ENCODE measurements around the gene MT1G.
"Not testable (repeated sequence)": the region's sequence is repeated elsewhere in the genome, so short reads cannot be mapped to it uniquely, and the experiment has no call there.

MT1G gene

DNA sequence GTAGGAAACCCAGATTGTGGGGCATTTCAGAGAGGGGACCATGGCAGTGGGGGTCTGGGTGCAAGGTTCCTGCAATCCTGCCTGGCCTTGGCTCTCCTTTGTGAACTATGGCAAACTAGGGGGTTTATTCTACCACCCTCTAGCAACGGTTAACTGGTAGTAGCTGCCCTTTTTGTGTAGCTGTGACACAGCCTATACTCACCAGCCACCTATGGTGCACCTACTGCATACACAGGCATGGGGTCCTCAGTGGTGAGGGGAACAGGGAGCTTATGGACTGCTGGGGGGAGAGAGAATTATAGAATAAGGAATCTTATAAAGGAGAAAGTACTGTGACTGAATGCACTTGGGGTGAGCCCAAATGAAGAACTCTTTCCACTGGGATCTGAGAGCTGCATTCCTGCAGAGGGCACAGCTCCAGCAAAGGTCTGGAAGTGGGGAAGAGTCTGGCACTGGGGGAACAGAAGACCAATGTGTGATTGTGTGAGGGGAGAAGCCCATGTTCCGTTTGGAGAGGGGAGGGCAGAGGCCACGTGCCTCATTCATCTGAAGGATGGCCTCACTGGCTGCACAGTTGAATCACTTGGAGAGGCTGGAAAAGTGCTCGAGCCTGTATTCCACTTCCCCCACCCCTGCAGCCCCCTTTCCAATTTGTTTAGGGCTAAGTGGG, 16.5 kb upstream of the MT1G start:
- FAIRE-seq, result no peak

DNA sequence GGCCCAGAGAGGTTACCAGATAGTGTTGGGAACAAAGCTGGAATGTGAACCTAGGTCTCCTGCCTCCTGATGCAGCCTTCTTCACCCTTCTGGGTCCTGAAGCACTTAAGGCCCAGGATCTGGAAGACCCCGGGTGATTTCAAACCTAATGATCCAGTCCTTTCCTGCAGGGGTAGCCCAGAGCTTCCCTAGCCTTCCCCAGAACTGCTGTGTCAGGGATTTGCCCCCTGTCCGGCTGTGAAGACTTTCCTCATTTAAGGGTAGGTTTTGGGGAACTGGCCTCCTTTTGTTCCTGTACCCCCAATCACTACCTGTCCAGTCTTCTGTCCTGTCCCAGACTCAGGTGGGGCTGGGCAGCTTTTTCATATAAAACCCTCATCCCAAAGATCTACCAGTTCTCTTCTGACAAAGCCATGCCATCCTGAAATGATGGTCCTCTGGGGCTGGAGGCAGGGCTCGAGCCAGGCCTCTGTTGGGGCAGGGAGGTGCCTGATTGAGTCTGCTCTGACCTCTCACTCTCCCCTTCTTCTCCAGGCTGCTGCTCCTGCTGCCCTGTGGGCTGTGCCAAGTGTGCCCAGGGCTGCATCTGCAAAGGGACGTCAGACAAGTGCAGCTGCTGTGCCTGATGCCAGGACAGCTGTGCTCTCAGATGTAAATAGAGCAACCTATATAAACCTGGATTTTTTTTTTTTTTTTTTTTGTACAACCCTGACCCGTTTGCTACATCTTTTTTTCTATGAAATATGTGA, 15.7 kb upstream of the MT1G start:
- no peak for FAIRE-seq

DNA sequence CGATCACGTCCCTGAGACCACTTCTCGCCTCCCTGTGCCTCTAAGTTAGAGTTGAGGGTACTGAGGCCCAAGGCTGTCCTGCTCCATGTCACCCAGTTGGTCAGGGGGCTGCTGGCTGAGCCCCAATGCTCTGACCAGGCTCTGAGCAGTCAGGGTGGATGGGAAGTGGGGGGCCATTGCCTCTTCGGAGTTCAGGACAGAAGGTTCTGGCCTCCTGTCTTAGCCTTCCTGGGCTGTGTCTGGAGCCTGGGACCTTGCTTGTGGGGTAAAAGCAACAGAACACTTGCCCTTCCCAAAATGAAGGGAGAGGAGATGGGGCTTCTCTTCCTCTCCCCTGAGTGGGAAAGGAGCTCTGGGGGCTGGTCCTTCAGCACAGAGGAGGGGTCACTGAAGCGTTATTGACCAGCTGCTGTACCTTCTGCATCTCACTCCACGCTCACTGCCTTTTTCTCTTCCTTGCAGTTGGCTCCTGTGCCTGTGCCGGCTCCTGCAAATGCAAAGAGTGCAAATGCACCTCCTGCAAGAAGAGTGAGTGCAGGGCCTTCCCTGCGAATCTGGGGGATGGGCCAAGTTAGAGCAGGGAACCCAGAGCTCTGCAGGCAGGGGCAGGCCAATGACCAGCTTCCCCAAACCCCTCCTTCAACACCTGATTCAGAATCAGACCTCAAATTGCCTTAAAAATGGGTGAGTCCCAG, 15.0 kb upstream of the MT1G start:
- no peak for FAIRE-seq

DNA sequence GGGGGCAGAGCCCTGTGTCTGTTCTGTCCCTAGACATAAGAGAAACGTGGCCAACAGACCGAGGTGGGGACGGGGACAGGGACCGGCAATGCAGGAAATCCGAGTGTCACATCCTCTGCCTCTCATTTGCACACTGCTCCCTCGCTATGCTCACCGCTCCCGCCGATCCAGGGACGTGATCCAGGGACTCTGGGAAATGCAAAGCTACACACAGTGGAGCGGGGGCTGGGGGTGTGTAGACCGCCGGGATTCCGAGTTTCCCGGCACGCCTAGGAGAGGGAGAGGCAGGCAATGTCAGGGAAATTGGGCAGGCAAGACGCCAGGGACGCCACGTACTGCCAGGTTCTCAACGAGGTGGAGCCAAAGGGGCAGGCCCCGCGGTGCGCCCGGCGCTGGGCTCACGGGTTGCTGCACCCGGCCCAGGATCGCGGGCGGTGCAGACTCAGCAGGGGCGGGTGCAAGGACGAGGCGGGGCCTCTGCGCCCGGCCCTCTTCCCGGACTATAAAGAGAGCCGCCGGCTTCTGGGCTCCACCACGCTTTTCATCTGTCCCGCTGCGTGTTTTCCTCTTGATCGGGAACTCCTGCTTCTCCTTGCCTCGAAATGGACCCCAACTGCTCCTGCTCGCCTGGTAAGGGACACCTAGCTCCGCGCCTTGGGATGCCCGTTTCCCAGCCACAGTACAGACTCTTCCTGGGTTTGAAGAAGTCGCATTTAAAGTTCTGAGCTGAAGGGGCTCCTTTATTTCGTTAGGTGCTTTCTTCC, 14.3 kb upstream of the MT1G start, which contains the start of gene MT1X:
Gene MT1X (plus strand): TSS at position 532 of the 764 bp plus-strand sequence. CDS start 71 bp downstream, at position 603.
- no peak for FAIRE-seq

DNA sequence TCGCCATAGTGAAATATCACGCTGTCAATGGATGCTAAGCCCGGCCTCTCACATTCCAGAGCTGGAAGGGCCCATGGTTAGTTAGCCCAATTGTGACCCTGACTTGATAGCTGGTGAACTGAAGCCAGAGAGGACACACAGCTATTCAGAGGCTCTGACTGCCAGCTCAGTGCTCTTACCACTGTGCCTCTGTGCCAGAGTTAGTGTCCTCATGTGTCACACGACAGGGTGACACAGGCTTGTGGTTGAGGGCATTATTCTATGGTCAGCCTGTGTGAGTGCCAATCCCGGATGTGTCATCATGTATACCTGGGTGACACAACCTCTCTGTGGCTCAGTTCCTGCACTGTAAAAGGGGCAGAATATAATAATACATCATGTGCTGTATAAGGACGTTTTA, 12.0 kb upstream of the MT1G start:
- no peak for FAIRE-seq

DNA sequence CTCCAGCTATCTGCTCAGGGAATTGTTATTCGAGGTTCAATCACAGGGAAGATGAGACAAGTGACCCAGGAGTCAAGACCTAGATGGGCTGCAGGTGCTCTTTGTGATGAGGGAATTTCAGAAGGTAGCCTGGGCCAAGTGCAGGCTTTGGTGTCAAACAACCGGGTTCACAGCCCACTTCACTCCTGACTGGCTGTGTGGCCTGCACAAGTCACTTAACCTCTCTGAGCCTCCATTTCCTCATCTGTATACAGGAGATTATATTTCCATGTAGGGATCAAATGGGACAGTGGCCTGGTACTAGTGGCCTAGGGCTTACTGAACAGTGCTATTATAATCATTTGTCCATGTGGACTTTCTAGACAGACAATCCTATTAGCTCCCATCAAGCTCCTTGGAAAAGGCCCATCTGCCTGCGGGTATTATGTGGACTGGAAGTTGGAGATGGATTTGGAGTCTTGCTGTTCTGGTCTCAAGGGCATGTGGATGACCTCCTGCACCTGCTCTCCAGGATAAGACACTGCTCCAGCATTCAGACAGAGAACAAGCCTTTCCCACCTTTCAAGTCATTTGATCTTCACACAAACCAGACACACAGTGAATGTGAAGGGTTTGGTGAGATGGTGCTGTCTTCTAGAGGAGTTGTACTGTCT, 11.3 kb upstream of the MT1G start:
- no peak for FAIRE-seq

DNA sequence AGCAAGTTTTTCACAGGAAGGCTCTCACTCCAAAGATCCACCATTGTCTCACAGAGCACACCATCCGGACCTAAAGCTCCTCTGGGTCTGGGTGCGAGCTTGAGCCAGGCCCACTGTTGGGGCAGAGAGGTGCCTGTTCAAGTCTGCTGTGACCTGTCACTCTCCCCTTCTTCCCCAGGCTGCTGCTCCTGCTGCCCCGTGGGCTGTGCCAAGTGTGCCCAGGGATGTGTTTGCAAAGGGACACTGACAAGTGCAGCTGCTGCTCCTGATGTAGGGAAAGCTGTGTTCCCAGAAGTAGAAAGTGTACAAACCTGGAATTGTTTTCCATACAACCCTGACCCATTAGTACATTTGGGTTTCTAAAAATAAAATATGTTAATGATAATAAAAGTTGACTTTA, 9.6 kb upstream of the MT1G start:
- FAIRE-seq, result no peak

DNA sequence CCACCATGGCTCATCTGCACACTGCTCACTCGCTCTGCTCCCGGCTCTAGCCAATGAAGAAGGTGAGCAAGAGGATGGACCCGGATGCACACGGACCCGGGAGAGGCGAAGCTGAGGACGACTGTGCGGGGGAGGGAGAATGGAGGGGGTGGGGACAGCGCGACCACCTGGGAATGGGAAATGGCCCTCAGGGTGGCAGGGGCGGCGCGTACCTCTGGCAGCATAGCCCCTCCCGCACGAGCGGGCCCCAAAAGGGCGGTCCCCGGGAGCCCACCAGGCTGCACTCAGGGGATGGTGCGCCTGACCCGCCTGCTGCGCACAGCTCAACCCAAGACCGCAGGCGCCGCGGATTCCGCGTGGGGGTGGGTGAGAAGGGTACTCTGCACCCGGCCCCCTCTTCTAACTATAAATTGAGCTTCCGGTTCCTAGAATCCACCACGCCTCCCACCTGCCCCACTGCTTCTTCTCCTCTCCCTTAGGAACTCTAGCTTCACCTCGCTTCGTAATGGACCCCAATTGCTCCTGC, 7.9 kb upstream of the MT1G start:
- FAIRE-seq, result no peak

DNA sequence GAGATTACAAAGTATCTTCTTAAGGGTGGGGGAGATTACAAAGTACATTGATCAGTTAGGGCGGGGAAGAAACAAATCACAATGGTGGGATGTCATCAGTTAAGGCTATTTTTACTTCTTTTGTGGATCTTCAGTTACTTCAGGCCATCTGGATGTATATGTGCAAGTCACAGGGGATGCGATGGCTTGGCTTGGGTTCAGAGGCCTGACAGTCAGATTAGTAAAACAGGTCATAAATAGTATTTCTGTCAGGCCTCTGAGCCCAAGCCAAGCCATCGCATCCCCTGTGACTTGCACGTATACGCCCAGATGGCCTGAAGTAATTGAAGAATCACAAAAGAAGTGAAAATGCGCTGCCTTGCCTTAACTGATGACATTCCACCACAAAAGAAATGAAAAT, 6.7 kb upstream of the MT1G start:
- FAIRE-seq, result not testable (repeated sequence)

DNA sequence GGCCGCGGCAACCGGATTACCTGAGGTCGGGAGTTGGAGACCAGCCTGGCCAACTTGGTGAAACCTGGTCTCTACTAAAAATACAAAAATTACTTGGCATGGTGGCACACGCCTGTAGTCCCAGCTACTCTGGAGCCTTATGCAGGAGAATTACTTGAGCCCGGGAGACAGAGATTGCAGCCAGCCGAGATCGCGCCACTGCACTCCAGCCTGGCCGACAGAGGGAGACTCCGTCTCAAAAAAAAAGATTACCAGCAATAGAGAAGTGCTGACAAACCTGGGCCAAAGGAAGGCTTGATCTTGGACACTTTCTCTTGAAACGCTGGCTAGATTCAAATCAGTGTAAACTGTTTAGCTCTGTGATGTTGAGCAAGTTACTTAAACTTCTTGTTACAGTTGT, 6.1 kb upstream of the MT1G start:
- no peak for FAIRE-seq

DNA sequence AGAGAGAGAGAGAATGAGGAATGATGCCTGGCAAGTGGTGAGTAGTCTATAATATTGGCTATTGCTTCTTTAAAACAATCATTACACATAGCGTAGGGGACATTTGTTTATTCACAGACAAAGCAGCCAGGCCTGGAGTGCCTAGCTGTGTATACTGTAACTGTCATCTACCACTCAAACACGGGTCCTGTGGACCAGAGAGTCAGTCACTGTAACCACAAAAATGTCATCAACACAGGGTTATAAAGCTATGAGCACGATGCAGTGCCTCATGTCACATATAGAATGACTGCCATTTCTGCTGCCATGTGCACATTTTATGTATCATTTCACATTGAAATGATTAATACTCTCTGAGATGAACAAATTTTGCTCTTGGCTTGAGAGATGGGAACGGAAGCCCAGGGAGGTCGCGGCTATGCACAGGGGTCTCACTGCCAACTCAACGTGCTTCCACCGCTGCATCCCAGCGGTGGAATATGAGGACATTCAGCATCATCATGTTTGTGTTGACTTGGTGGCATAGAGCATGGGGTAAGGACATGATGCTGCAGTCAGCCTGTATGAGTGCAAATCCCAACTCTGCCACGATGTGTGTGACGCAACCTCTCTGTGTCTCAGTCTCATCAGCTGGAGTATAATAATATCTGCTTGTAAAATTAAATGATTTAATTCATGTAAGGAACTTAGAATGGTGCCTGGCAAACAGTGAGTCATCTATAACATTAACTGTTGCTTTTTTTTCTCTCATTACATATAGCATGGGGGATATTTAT, 5.1 kb upstream of the MT1G start:
- no peak for FAIRE-seq

DNA sequence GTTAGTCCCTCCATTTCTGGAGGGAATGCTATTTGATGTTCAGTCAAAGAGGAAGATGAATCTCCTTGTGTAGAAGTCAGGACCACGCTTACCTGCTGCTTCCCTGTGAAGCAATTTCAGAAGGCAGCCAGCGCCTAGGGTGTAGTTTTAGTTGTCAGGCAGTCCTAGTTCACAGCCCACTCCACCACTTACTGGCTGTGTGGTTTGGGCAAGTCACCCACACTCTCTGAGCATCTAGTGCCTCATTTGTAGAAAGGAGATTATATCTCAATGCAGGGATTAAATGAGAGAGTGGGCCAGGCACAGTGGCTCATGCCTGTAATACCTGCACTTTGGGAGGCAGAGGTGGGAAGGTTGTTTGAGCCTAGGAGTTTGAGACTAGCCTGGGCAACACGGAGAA, 4.3 kb upstream of the MT1G start:
- FAIRE-seq, result not testable (repeated sequence)

DNA sequence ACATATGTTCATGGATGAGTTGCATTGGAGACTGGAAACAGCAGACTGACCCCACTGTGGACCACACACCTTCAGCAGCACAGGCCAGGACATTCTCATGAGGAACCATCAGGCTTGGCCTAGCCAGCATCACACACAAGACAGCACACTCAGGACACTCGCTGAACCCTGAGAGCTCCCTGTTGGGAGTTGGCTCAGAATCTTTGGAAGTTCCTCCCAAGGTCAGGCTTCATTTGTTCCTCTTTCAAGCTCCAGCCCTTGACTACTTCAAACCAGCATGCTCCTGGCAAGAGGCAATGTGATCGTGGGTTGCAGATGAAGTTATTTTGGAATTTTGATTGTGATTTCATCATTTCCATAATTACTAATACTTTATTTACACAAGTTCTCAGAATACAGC, 3.8 kb upstream of the MT1G start:
- not testable (repeated sequence) for FAIRE-seq

DNA sequence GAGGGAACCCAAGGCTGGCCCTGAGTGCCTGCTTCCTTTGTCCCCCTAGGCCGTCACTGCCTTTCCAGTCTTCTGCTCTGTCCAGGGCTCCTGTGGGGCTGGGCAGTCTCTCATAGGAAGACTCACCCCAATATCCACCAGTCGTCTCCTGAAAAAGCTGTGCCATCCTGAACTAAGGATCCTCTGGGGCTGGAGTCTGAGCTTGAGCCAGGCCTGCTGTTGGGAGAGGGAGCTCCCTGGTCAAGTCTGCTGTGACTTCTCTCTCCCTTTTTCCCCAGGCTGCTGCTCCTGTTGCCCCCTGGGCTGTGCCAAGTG, 2.7 kb upstream of the MT1G start:
- no peak for FAIRE-seq

DNA sequence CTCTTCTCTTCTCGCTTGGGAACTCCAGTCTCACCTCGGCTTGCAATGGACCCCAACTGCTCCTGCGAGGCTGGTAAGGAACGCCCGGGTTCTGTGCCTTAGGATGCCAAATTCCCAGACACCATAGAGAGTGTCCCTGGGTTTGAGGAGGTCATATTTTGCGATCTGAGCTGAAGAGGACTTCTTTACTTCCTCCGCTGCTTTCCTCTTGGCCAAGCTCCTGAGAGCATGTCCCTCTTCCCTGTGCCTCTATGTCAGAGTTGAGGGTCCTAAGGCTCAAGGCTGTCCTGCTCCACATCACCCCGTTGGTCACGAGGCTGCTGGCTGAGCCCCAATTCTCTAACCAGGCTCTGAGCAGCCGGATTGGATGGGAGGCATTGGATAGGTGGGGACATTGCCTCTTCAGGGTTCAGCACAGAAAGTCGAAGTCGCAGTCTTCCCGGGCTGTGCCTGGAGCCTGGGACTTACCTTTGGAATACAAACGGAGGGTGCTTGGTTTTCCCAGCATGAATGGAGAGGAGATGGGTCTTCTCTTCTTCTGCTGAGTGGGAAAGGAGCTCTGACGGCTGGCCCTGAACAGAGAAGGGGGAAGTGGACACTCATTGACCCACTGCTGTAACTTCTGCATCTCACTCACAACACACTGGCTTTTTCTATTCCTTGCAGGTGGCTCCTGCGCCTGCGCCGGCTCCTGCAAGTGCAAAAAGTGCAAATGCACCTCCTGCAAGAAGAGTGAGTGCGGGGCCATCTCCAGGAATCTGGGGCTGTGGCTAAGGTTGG, 2.2 kb upstream of the MT1G start:
- no peak for FAIRE-seq

DNA sequence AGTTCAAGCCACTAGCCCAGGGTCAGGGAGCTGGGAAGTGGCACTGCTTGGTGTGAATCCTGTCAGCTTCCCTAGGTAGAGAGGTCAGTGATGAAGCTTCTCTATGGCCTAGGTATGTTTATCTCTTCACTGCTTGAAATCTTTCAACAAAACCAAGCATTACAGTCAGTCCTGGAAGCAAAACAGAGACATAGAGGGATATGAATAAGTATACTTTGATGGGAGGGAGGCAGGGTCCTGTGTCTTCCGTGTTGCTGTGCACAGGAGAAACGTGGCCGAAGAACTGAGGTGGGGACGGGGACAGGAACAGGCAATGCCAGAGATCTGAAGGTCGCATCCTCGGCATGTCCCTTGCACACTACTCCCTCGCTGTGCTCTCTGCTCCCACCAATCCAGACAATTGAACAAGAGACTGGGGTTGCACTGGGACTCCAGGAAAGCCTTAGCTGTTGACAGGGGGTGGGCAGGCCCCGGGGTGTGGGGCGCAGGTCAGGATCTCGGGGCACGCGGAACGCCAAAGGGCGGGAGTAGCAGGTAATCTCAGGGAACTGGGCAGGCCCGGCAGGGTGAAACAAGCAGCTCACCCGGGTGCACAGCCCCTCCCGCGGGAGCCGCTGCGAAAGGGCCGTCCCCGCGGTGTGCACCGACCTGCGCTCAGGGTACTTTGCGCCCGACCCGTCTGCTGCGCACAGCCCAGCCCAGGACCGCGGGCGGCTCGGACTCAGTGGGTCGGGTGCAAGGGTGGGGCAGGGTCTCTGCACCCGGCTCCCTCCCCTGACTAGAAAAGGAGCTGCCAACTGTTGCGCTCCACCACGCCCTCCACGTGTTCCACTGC, 1.4 kb upstream of the MT1G start, which contains the start of gene MT1H:
Gene MT1H (plus strand): TSS at position 810 of the 835 bp plus-strand sequence. CDS start 71 bp downstream, outside the sequence.
- FAIRE-seq, result no peak

DNA sequence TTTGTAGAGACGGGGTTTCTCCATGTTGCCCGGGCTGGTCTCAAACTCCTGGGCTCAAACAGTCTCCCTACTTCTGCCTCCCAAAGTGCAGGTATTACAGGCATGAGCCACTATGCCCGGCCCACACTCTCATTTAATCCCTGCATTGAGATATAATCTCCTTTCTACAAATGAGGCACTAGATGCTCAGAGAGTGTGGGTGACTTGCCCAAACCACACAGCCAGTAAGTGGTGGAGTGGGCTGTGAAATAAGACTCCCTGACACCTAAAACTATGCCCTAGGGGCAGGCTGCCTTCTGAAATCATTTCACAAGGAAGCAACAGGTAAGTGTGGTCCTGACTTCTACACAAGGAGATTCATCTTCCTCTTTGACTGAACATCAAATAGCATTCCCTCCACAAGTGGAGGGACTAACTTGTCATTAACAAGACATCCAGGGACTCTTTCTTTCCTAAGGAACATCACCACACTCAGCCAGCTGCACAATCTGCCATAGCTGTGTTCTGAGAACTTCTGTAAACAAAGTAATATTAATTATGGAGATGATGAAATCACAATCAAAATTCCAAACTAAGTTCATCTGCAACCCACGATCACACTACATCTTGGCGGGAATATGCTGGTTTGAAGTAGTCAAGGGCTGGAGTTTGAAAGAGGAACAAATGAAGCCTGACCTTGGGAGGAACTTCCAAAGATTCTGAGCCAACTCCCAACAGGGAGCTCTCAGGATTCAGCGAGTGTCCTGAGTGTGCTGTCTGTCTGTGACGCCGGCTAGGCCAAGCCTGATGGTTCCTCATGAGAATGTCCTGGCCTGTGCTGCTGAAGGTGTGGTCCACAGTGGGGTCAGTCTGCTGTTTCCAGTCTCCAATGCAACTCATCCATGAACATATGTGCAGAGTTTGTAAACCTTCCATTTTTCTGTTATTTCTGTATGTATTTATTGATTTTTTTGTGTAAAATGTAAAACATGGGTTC, 2.3 kb downstream of the MT1G start:
- FAIRE-seq, result not testable (repeated sequence)

DNA sequence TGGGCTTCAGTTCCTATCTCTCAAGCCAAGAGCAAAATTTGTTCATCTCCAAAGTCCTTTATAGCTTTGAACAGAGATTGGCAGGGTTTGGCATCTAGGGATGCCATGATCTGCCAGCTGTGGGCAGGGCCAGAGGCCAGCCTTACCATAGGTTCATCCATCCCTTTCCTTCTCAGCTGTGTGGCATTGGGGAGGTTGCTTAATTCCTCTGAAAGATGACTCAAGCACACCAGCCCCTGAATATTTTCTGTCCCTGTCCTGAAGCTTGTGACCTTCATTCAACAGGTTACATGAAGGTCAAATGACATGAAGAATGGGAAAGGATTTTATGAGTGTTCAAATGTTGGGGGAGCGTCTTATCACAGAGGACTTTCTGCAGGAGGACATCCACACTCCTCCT, 3.4 kb downstream of the MT1G start:
- FAIRE-seq, result no peak
